SH-SY5Y (cell line): ENCODE results near the gene CREB3L2.

Experiments
- GATA2 ChIP-seq: IDR thresholded peaks from 2 replicates; pipeline ENCODE4 v1.6.1; 2011; ENCODE audit warnings: mild to moderate bottlenecking, low read depth, low read length
- GATA3 ChIP-seq: IDR thresholded peaks from 2 replicates; pipeline ENCODE4 v1.6.1; 2011; ENCODE audit warnings: low read depth, mild to moderate bottlenecking, low read length, moderate library complexity

GRCh38 chr7:137900137-137900536 lies 101.7 kb downstream of the CREB3L2 start:
- TF ChIP-seq GATA2 (no peak), GATA3 (no peak)
